ENCODE data around the gene OSBPL6.

The OSBPL6 gene

GRCh38 chr2:178359192-178359912 is 165.0 kb downstream of the OSBPL6 start:
- no peak overlapping the region for H3K4me3 ChIP-seq (ENCODE audit: low read depth, low read length)
- no peak for TF ChIP-seq CTCF (IDR thresholded peaks at IDR 0.05; ENCODE audit: borderline replicate concordance, insufficient read depth, low read depth, low read length)

- no peak for TF ChIP-seq CTCF (IDR thresholded peaks at IDR 0.05; ENCODE audit: borderline replicate concordance, insufficient read depth, low read depth, low read length)
- H3K4me3 ChIP-seq (ENCODE audit: low read depth, low read length), result no peak overlapping the region
These were observed 167.3 kb downstream of the OSBPL6 start for GRCh38 chr2:178361588-178361987.

GRCh38 chr2:178363252-178363651 is 168.9 kb downstream of the OSBPL6 start:
- H3K4me3 ChIP-seq (ENCODE audit: low read depth, low read length), result no peak overlapping the region
- no peak for TF ChIP-seq CTCF (IDR thresholded peaks at IDR 0.05; ENCODE audit: borderline replicate concordance, insufficient read depth, low read depth, low read length)

GRCh38 chr2:178365116-178365515 is 170.8 kb downstream of the OSBPL6 start:
- H3K4me3 ChIP-seq (ENCODE audit: low read depth, low read length), result no peak overlapping the region
- TF ChIP-seq CTCF (IDR thresholded peaks at IDR 0.05; ENCODE audit: borderline replicate concordance, insufficient read depth, low read depth, low read length), result no peak

- no peak overlapping the region for H3K4me3 ChIP-seq (ENCODE audit: low read depth, low read length)
- no peak for TF ChIP-seq CTCF (IDR thresholded peaks at IDR 0.05; ENCODE audit: borderline replicate concordance, insufficient read depth, low read depth, low read length)
These were observed 172.1 kb downstream of the OSBPL6 start for GRCh38 chr2:178366412-178366811.

- TF ChIP-seq CTCF (IDR thresholded peaks at IDR 0.05; ENCODE audit: borderline replicate concordance, insufficient read depth, low read depth, low read length), result no peak
- no peak overlapping the region for H3K4me3 ChIP-seq (ENCODE audit: low read depth, low read length)
These were observed 173.0 kb downstream of the OSBPL6 start for GRCh38 chr2:178367344-178367743.

GRCh38 chr2:178374865-178375264 is 180.6 kb downstream of the OSBPL6 start:
- no peak for TF ChIP-seq CTCF (IDR thresholded peaks at IDR 0.05; ENCODE audit: borderline replicate concordance, insufficient read depth, low read depth, low read length)
- H3K4me3 ChIP-seq (ENCODE audit: low read depth, low read length), result no peak overlapping the region
